Ovary (tissue), 9 donors: ENCODE results near the gene PIP4K2C. TPM values are rescaled to one million over a fixed set of nuclear protein-coding genes. Genes with fewer than 3 reads are reported as not detected.

Experiments
- DNase-seq, 5 donors: peaks; one replicate each; pipeline ENCODE4 v3.0.0-alpha.2; 2019 to 2020
- H3K27ac ChIP-seq, 2 donors: fragments of 200-600 bp; one replicate each; pipeline versions ENCODE4 v1.5.1 to v1.8.0; 2019 to 2022
- H3K27me3 ChIP-seq: fragments of 200-600 bp; one replicate; pipeline ENCODE4 v1.8.0; 2022
- H3K36me3 ChIP-seq: fragments of 200-600 bp; sonication (generic); one replicate; pipeline ENCODE4 v1.5.1; 2019
- H3K4me1 ChIP-seq: one replicate; pipeline ENCODE4 v1.8.1; 2013; ENCODE audit warnings: mild to moderate bottlenecking, moderate library complexity; ENCODE audit not compliant: insufficient read depth
- H3K4me3 ChIP-seq: fragments of 200-600 bp; sonication (generic); one replicate; pipeline ENCODE4 v1.5.1; 2017
- H3K9me3 ChIP-seq, 2 donors: fragments of 200-600 bp in 1 of 2; sonication (generic) in 1 of 2; one replicate each; pipeline versions ENCODE4 v1.5.1 to v1.8.1; 2013 to 2019; ENCODE audit warnings: mild to moderate bottlenecking in 1 of 2, moderate library complexity in 1 of 2
- CTCF ChIP-seq, 3 donors: fragments of 450-650 bp in 2 of 3; fragments of 200-600 bp in 1 of 3; IDR thresholded peaks; one replicate each; pipeline versions ENCODE4 v1.5.1 to v1.8.0; 2016 to 2022; ENCODE audit warnings: antibody characterized with exemption in 3 of 3, mild to moderate bottlenecking in 1 of 3
- EP300 ChIP-seq: sonication (generic); formaldehyde crosslinking; IDR thresholded peaks from one replicate; pipeline ENCODE4 v1.6.1; 2017; ENCODE audit warnings: antibody characterized with exemption
- POLR2A ChIP-seq: fragments of 450-650 bp; IDR thresholded peaks from one replicate; pipeline ENCODE4 v1.6.1; 2017; ENCODE audit warnings: antibody characterized with exemption, mild to moderate bottlenecking, moderate library complexity
- WGBS, 3 donors: extraction: QIAGEN DNeasy Blood & Tissue Kit in 1 of 3; methylation state at CpG; one replicate each; pipeline versions ENCODE4 v1.1.5 to v1.1.7; 2013 to 2017; 5-methylcytosine and 5-hydroxymethylcytosine counted together
- intact Hi-C, 4 donors: fragments of 100-400 bp; cut with DNase I; formaldehyde crosslinking; loops; one replicate each; pipeline versions ENCODE4 v1.11.0 to v1.15.1; 2022 to 2023
- polyA plus RNA-seq, 2 donors: library from polyadenylated mRNA; stranded (reverse); fragments of 200-250 nt in 1 of 2; fragments of 350-450 nt in 1 of 2; fragmentation: Illumina TruSeq in 1 of 2; extraction: RNeasy Lipid Tissue Mini Kit (QIAGEN cat#74804) in 1 of 2; gene quantifications; one replicate each; pipeline ENCODE4 v1.2.3, GENCODE V29; 2013 to 2014
- total RNA-seq, 7 donors: library from RNA; depleted of rRNA in 2 of 7; stranded (reverse); fragments of >200 nt in 2 of 7; fragmentation: NEBNext Ultra II Directional in 3 of 7; extraction: Animal tissue kit (Norgen Biotek cat#: 25700) in 3 of 7; gene quantifications; one replicate each; pipeline versions ENCODE4 v1.1.0 to v1.2.4, GENCODE V29; 2016 to 2023
- donor health status: DM: no; HTN: no; CAD: no; lungs with moderate emphysema.
- donor health status: DM: no; HTN: no; CAD: no.
- donor health status: Bipolar disorder and iron deficiency.
- donor health status: DM: yes; HTN: yes; CAD: no.
- donor health status: DM: no; HTN: no; CAD: no.
- donor health status: DM: yes; HTN: yes; CAD: no.

Gene PIP4K2C
- total and polyA plus RNA-seq, 9 donors, result 13.1 to 42.0 (median 21.2) TPM

- TF ChIP-seq POLR2A (no peak), CTCF (IDR thresholded peaks at IDR 0.05) (no peak), EP300 (no peak)
- intact Hi-C loops, result loop anchor here in 1 of 4 donors (5.0 kb wide), 1 partner anchor 92 kb away; the partner anchor contains the start of genes DDIT3 and MBD6
- 58 to 63% (median 61%) methylated on average over 14 of the region's 14 CpGs for WGBS, 3 donors
- Histone ChIP-seq H3K27me3 (no peaks in the 10 kb centered on the region), H3K36me3 (no peaks in the 10 kb centered on the region), H3K9me3 (no peaks in the 10 kb centered on the region), H3K4me1 (peaks cover 3% of the 10 kb centered on the region), H3K4me3 (no peak overlapping the region), H3K27ac (no peak overlapping the region)
- DNase-seq, result no peak
These were observed 23.4 kb downstream of the PIP4K2C start for GRCh38 chr12:57614178-57614947.

GRCh38 chr12:57614948-57615500 lies 24.0 kb downstream of the PIP4K2C start:
- no peak for DNase-seq
- Histone ChIP-seq H3K36me3 (no peaks in the 10 kb centered on the region), H3K9me3 (no peaks in the 10 kb centered on the region), H3K27ac (no peak overlapping the region), H3K4me1 (peaks cover 3% of the 10 kb centered on the region), H3K4me3 (no peak overlapping the region), H3K27me3 (no peaks in the 10 kb centered on the region)
- TF ChIP-seq POLR2A (no peak), EP300 (no peak)
- WGBS, 3 donors, result 78 to 83% (median 80%) methylated on average over 11 of the region's 11 CpGs
- intact Hi-C loops, result loop anchor here in 1 of 4 donors (5.0 kb wide), 1 partner anchor 93 kb away; the partner anchor contains the start of genes DDIT3 and MBD6

- H3K4me3 ChIP-seq, result no peak overlapping the region
- H3K4me1 ChIP-seq, result peaks cover 3% of the 10 kb centered on the region
- intact Hi-C loops, result no loop called here
- H3K9me3 ChIP-seq, result no peaks in the 10 kb centered on the region
- WGBS, 3 donors, result 77 to 81% (median 78%) methylated on average over 5 of the region's 5 CpGs
- DNase-seq, result no peak
- no peak overlapping the region for H3K27ac ChIP-seq
- no peaks in the 10 kb centered on the region for H3K36me3 ChIP-seq
- TF ChIP-seq POLR2A (no peak), EP300 (no peak), CTCF (IDR thresholded peaks at IDR 0.05) (no peak)
- H3K27me3 ChIP-seq, result no peaks in the 10 kb centered on the region
These were observed 24.6 kb downstream of the PIP4K2C start for GRCh38 chr12:57615637-57616036.

- no peak overlapping the region for H3K27ac ChIP-seq
- TF ChIP-seq POLR2A (no peak), EP300 (no peak), CTCF (IDR thresholded peaks at IDR 0.05) (no peak)
- H3K36me3 ChIP-seq, result no peaks in the 10 kb centered on the region
- DNase-seq, result no peak
- no peaks in the 10 kb centered on the region for H3K27me3 ChIP-seq
- WGBS, 3 donors, result 68 to 78% (median 75%) methylated on average over 3 of the region's 3 CpGs
- no peaks in the 10 kb centered on the region for H3K9me3 ChIP-seq
- intact Hi-C loops, result no loop called here
- H3K4me1 ChIP-seq, result peaks cover 6% of the 10 kb centered on the region
- H3K4me3 ChIP-seq, result no peak overlapping the region
These were observed 25.6 kb downstream of the PIP4K2C start for GRCh38 chr12:57616383-57617101.
